ENCODE measurements around the gene SNX27. TPM values are rescaled to one million over a fixed set of nuclear protein-coding genes. Genes with fewer than 3 reads are reported as not detected.

The SNX27 gene
- total and polyA plus RNA-seq, 3 donors from 2014 or later: 24.7 to 44.4 (median 42.8) TPM

GRCh38 chr1:151705753-151706463 lies 94.1 kb downstream of the SNX27 start:
- no peak overlapping the region for H3K4me3 ChIP-seq
- H3K4me1 ChIP-seq: no peaks in the 10 kb centered on the region
- TF ChIP-seq CTCF (IDR thresholded peaks at IDR 0.05) (no peak), POLR2A (IDR thresholded peaks at IDR 0.05) (no peak)
- WGBS, 2 donors: 60 to 72% methylated on average over 8 to 11 of the region's 11 CpGs
- H3K36me3 ChIP-seq (ENCODE audit: low read depth, missing control alignments): peaks cover 4% of the 10 kb centered on the region
- DNase-seq: no peak
- intact Hi-C loops (cut with DNase I; ENCODE audit: low total_unique reads): no loop called here
- H3K9me3 ChIP-seq: no peaks in the 10 kb centered on the region
- no peak overlapping the region for H3K27ac ChIP-seq
- H3K27me3 ChIP-seq: no peaks in the 10 kb centered on the region

GRCh38 chr1:151706464-151707415 lies 94.9 kb downstream of the SNX27 start:
- TF ChIP-seq CTCF (IDR thresholded peaks at IDR 0.05) (no peak), POLR2A (IDR thresholded peaks at IDR 0.05) (no peak)
- Histone ChIP-seq H3K27me3 (no peaks in the 10 kb centered on the region), H3K27ac (no peak overlapping the region), H3K9me3 (no peaks in the 10 kb centered on the region), H3K36me3 (ENCODE audit: low read depth, missing control alignments) (no peaks in the 10 kb centered on the region), H3K4me3 (no peak overlapping the region), H3K4me1 (no peaks in the 10 kb centered on the region)
- 82 to 86% methylated on average over 21 of the region's 21 CpGs for WGBS, 2 donors
- intact Hi-C loops (cut with DNase I; ENCODE audit: low total_unique reads): no loop called here
- DNase-seq: no peak

- H3K36me3 ChIP-seq (ENCODE audit: low read depth, missing control alignments): no peaks in the 10 kb centered on the region
- no peaks in the 10 kb centered on the region for H3K4me1 ChIP-seq
- H3K9me3 ChIP-seq: no peaks in the 10 kb centered on the region
- WGBS, 2 donors: 95 to 98% methylated on average over 7 to 15 of the region's 15 CpGs
- no peak for TF ChIP-seq POLR2A (IDR thresholded peaks at IDR 0.05)
- no peak for TF ChIP-seq CTCF (IDR thresholded peaks at IDR 0.05)
- no peaks in the 10 kb centered on the region for H3K27me3 ChIP-seq
- H3K27ac ChIP-seq: no peak overlapping the region
- H3K4me3 ChIP-seq: no peak overlapping the region
- no peak for DNase-seq
- intact Hi-C loops (cut with DNase I; ENCODE audit: low total_unique reads): no loop called here
Measured at GRCh38 chr1:151707541-151708065, 95.8 kb downstream of the SNX27 start.

- 76 to 84% methylated on average over 14 to 15 of the region's 15 CpGs for WGBS, 2 donors
- Histone ChIP-seq H3K27ac (no peak overlapping the region), H3K4me1 (no peaks in the 10 kb centered on the region), H3K4me3 (no peak overlapping the region), H3K36me3 (ENCODE audit: low read depth, missing control alignments) (no peaks in the 10 kb centered on the region), H3K27me3 (no peaks in the 10 kb centered on the region), H3K9me3 (no peaks in the 10 kb centered on the region)
- no peak for DNase-seq
- TF ChIP-seq CTCF (IDR thresholded peaks at IDR 0.05): no peak
- no peak for TF ChIP-seq POLR2A (IDR thresholded peaks at IDR 0.05)
- intact Hi-C loops (cut with DNase I; ENCODE audit: low total_unique reads): no loop called here
Measured at GRCh38 chr1:151708891-151709290, 97.0 kb downstream of the SNX27 start.

Measured in testis (tissue), 3 donors.